Measurements from ENCODE around the gene FOXO3.
"Not testable (repeated sequence)": the region's sequence is repeated elsewhere in the genome, so short reads cannot be mapped to it uniquely, and the experiment has no call there.

The FOXO3 gene

DNA sequence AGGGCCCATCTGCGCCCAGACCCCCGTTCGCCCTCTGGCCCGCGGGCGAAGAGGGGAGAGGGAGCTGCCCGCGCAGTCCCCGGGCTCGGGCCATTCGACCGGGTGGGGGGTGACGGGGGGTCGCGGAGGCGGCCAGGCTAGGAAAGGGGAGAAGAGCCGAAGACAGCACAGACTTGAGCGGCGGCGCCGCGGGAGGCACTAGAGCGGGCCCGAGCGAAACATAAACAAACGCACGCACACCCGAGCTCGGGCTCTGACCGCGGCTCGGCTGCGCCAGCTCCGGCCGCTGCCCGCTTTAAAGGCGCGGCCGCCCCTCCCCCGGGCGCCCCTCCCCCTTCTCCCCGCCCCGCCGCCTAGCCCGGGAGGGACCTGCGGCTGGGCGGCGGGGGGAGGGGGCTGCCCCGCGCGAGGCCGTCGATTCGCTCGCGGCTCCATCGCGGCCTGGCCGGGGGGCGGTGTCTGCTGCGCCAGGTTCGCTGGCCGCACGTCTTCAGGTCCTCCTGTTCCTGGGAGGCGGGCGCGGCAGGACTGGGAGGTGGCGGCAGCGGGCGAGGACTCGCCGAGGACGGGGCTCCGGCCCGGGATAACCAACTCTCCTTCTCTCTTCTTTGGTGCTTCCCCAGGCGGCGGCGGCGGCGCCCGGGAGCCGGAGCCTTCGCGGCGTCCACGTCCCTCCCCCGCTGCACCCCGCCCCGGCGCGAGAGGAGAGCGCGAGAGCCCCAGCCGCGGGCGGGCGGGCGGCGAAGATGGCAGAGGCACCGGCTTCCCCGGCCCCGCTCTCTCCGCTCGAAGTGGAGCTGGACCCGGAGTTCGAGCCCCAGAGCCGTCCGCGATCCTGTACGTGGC, at the start of gene FOXO3:
Gene FOXO3, plus strand, starts transcription at position 455 of the 846 bp plus-strand sequence. Its CDS starts 292 bp downstream, at position 747.
- peak; percentile 72 for DNase-seq

DNA sequence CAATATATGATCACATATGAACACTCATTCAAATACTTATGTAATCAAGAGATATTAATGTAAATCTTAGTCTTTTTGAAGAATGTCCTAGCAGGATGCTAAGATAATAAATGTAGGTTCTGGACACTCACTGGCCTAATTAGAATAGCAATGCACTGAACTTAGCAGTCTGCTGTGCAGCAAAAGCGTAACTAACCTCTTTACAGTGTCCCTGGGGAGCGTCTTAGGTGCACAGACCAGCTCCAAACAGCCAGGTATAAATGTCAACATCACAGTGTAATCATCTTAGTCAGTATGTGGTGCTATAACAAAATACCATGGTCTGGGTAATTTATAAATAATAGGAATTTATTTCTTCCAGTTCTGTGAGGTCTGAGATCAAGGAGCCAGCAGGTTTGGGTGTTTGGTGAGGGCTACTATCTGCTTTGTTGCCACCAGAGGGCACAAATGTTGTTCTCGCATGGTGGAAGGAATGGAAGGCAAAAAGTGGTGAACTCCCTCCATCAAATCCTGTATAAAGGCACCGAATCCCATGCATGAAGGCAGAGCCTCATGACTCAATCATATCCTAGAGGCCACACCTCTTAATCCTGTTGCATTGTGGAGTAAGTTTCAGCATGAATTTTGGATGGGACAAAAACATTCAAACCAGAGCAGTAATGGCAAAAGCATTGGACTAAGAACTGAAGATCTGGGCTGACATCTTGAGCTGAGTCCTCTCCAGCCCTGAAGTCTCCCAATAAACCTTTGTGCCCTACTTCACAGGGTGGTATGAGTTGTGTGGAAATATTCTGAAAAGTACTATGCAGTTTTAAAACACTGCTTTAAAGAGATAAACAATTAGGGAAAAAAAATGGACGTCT, 41.8 kb upstream of the FOXO3 start:
- no peak for DNase-seq

DNA sequence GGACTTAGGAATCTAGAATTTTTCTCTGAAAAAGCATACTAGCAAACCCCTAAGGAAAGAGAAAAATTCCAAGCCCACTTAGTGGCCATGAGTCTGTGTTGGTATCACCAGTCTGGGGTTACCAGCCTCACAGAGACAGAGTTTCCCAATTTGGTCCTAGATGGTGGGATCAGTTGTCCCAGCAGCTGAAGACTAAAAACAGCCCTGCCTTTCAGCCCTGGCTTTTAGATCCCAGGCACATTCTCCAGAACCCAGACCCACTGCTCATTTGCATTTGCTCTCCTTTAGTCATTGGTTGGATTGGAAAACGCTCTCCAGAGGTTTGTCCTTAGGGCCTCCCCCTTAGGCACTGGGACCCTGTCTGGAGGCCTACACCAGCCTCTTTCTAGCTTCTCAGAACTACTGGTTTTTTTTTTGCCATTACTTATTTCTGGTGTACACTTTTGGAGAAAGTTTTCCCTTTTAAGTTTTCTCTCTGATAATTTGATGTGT, 39.1 kb upstream of the FOXO3 start:
- DNase-seq: no peak

DNA sequence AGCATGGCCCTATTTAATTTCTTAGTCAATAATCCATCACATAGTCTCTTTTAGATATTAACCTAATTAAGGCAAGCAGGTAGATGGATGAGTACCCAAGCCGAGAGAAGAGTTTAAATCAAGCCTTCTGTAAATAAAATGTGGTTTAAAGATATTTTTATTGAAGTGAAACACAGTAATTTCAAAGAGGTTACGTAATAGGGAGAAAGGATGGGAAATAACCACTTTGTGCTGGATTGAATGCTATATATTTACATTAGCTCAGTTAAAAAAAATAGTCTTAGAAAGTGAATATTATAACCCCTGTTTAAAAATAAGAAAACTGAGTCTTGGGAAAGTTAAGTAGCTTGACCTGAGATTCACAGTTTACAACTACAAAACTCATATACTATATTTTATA, 37.0 kb upstream of the FOXO3 start:
- no peak for DNase-seq

DNA sequence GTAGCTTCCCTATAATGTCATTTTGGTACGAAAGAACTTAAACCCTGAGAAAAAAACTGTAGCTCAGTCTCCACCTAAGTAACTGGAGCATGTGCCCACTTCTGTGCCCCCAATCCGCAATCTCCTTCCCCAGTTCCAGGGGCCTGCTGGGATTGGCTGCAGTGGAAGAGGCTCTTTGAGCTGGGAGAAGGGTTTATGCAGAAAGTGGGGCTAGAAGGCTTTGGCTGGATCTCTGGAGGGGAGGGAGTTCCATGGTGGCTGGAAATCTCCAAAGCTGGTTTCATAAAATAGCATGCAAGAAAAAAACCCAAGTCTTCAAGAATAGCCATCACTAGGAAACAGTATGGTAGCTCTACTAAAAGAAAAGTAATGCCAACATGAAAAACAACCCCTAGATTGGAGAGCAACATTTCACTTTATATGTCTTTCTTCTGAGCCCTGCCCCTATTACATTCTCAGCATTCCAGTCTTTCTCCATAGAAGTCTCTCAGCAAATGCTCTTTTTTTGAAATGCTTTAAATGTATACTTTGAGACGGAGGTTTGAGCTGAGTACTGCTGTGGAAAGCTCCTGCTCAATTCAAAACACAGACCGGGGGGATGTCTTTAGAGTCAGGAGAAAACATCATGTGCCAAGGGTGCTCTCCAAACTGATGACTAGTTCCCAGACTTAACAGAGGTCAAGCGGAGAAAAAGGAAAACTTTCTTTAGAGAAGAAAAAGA, 36.0 kb upstream of the FOXO3 start:
- no peak for DNase-seq

DNA sequence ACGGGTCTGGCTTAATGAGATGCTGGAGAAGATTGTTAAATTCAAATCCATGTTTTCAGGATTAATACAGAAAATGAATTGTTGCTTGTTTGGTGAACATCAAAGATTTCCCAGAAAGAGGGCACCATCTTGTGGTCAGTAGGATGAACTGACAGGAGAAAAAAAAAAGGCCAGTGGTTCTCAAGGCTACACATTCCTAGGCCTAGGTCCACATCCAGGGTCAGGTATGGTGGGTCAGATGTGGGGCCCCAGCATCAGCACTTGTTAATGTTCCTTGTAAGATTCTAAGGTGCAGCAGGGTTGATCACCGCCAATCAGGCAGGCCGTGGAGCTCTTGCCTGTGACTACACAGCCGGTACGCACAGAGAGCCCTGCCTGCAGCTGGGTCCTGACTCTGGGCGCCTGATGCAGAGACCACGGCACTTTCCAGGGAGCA, 34.0 kb upstream of the FOXO3 start:
- no peak for DNase-seq

DNA sequence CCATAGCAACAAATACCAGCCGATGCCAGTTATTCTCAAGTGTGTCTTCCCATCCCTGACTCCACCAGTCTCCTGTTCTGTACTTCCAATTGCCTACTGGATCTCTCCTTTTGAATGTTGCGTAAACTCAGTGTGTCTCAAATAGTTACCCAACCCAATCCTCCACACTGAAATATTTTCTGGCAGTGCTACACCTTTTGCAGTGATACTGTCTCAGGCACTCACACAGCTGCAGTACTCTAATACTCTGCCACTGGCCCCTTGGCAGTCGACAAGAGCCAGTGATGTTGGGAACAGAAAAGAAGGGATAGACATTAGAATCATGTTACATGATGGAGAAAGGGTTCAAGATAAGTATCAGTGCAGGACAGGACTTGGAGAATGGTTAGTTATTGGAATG, 31.8 kb upstream of the FOXO3 start:
- DNase-seq: no peak

DNA sequence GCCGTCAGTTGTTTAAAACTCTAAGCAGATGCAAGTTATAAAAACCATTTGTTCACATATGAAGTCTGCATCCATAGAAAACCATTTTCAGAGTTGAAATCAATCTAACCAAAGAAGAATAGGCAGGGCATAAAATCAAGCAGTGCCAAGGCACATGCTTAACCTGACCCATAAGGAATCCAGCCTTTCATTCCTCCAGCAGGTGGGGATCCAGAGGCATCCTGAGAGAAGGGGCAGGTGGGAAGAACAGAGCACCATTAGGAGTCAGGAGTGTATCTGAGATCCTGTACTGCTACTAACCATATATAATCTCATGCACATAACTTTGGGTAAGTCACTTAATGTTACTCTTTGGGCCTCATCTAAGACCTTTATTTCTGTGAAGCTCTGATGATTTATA, 29.4 kb upstream of the FOXO3 start:
- DNase-seq: no peak

DNA sequence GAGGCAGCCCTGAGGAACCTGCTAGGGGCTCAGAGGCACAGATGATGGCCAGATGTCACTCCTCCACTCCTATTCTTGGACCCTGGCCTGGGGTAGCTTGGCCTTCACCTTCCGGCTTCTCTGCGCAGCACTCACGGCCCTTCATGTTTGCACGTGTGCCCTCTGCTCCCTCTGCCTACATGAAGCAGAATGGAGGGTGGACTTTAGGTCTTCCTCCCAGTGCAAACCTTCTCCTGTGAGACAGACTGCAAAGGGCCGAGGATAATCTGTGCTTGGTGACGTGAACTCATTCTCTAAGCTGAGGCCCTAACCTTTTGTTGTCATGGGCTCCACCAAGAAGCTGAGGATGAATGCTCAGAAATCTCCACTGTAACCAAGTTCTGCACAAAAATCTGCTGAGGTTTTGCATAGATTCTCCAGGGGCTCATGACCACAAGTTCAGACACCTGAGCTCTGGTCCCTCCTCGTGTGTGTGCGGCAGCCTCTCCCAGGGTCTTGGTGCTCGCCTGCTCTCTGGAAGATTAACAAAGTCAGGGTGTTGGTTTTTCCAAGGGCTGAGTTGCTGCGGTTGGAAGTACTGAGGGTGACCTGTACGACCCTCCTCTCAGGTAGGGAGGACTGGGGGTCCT, 25.5 kb upstream of the FOXO3 start:
- DNase-seq: no peak

DNA sequence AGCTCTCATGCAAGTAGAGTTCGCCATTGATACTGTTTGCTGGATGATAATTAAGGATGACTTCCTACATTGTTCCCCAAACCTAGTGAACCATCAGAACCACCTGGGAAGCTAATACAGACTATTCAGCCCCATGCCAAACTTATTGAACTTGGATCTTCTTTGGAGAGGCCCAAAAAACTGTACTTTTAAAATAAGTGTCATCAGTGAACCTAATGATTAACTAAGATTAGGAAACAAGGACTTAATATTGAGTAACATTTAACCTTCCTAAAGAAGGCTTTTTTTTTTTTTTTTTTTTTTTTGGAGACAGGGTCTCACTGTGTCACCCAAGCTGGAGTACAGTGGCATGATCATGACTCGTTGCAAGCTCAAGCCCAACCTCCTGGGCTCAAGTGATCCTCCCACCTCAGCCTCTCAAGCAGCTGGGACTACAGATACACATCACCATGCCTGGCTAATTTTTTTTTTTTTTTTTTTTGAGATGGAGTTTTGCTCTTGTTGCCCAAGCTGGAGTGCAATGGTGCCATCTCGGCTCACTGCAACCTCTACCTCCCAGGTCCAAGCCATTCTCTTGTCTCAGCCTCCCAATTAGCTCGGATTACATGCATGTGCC, 24.7 kb upstream of the FOXO3 start:
- DNase-seq: not testable (repeated sequence)

DNA sequence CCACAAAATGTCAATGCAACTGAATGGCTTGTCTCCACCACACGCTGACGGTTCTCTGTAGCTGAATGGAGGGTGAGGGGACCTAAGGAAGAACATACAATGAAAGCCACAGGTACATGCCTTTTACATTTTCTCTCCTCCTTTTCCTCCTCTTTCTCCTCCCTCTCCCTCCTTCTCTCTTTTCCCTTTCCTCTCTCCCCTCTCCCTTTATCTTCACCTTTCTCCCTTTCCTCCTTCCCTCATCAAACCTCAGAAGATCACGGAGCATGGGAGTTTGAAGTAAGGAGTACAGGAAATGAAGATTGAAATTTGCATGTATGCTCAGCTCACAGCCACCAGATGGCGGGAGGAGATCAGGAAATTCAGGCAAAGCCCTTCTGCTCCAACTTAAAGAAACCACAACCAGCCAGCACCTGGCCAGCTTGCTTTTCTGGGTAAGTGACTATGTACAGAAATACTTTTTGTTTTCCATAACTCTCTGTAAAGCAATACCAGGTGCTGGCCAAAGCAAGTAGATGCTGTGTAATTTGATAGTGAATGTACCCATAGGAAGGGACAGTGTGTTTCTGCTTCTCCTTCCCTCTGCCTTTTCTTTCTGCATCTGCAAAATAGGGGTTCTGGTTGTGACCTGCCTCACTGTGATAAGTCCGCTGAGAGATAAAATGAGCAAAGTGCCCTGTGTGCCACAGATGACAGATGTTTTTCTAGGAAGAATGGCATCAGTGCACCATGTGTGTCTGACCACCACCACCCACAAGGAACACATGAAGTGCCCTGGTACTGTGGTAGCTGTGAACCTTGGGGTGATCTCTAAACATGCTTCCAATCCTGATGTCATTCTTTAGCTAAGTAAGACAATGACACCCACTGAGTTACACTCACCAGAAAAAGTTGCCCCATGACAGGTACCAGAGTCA, 18.6 kb upstream of the FOXO3 start:
- peak; percentile 82 for DNase-seq

DNA sequence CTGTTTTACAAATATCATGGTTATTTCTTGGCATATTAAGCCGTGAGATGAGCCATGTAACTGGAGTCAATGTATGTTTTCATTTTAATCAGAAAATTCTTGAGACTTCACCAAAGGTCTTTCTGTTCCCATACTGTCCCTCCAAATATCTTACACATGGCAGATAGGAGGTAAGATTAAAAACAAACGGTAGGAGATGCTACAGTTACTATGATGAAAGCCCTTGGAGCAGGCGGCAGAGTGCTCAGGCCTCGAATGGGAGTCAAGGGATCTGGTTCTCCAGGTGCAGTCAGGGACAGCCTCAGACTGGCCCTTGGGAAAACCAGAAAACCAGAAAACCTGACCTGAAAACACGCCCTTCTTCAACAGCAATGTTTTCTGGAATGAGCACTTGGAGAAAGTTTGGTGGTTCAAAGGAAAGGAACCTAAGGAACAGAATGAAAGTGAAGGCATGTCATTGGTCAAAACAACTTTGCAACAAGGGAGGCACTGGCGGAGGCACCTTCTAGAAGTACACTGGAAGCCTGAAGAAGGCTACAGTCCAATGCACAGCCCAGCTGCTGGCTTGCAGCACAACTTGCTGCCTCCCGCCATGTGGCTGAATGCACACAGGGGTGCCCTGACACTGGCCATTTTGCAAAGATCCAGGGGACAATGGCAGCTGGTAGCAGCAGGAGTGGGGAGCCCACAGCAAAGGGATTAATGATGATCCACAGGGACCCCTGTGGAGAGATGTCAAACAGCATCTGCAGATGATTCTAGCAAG, 17.4 kb upstream of the FOXO3 start:
- no peak for DNase-seq

DNA sequence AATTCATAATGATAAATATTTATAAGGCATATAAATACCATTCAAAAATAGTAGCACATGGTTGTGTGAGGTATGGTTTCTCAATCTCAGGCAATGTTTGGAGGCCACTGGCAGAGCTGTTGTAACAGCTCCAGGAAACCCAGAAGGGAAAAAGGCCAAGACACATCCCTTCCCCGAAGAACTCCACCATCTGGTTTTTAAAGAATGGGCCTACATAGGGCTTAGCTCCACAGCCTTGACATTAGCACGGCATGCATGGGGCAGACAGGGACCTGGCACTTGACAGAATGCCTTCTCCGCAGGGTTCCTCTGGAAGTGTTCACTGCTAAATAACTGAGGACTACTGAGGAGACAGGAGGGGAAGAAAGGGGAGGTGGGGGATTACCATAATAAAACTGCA, 16.1 kb upstream of the FOXO3 start:
- DNase-seq: no peak

DNA sequence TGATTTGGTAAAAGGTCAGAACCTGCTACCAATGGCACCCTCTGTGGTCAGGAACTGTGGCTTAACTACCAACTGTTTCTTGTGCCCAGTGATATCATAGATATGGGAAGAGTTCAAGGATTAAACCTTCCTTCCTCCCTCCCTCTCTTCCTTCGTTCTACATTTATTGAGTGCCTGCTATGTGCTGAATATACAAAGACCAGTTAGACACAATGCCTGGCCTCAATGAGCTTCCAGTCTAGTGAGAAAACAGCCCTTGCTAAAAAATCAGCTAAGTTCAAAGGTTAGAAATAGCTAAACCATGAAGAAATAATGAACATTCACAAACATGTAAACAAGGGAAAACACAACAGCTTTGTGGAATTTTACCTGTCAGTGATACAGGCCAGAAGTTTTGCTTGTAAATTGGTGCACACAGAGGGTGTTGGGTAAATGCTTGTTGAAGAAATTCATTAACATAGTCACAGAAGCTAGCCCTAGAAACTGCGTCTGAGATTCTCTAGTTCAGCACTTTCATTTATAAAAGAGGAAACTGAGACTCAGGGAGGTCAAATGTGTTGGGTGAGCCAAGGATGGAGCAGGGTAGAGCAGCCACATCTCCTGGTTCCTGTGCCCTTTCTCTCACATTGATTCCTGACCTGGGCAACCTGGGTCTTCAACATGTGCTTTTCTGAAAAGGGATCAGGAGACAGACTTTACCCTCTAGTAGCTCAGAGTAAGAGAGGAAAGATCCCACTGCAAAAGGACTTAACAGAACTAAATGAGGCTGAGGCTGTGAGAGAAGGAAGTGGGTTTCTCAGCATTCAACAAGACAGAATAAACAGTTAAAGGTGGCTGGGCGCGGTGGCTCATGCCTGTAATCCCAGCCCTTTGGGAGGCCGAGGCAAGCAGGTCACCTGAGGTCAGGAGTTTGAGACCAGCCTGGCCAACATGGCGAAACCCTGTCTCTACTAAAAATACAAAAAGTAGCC, 14.4 kb upstream of the FOXO3 start:
- DNase-seq: no peak

DNA sequence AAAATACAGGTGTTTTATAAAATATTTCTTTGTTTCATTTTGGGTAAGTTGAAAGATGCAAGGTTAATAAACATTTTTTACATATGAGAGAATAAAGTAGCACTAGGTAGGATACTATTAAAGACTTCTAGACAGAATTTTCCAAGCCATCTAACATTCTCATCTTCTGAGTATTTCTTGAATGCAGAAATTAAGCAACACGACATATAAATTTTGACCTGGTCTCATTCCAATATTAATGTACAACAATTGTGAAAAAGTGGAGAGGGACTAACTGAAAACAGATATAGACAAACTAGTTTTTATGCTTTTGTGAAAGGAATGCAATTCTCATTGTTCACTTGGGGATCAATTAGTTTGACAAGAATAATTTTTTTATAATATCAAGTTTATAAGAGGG, 11.5 kb upstream of the FOXO3 start:
- no peak for DNase-seq

DNA sequence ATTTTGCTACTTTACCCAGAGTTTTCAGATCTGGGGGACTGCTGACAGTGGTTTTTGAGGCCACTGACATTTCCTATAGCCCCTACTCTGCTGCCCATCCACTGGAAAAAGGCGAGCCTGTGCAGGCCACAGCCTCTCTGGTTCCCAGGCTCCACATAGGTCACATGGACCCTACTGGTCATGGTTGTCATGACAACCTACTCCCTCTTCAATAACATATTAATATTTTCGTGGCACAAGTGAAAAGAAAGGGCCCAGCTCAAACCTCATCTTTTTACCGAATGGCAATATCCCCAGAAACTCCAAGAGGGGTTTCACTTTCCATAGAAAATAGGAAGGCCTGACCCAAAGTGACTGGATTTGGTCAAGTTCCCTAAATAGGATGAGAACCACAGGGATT, 11.0 kb upstream of the FOXO3 start:
- DNase-seq: no peak

DNA sequence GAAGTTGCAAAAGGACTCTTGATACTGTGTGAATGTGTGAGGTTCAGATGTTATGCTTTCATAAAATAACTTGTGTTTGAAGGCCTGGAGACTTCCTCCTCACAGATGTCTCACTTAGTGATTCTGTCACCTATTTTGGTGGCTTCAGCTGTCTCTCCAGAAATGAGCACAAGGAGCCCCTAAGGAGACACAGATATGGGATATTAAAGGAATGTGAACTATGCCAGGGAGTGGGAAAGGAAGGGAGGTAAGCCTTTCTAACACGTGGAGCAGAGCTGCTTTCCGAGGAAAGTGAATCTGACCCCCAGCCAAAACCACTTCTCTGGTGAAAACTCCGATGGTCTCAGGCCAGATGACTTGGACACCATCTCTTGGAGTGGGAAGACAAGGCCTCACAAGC, 10.5 kb upstream of the FOXO3 start:
- no peak for DNase-seq

DNA sequence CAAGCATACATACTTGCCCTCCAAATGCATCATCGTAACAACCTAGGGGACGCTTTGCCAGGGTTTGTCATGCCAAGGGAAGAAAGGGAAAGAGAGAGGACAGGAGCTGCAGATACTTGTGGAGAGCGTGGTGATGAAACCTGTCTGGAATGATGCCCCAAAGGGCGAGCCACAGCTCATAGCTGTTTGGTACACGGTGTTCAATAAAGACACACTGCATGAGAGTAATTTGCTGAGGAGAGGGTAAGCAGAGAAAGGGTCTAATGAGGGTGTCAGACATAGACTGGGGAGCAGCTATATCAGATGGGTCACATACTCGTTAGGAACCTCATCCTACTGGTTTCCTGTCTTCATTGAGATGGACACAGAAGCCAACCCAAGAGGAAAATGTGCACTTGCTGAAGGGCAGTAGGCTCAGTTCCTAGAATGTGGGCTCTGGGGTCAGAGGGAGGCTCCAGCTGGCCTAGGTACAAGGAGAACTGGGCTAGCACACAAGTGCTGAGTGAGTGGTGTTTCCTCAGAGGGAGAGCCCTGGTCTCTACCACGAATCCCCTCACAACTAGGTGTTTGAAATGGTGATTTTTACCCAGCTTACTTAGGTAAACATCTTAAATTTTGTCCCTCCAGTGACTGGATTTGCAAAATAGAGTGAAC, 5.2 kb upstream of the FOXO3 start:
- DNase-seq: no peak

All from CD4-positive, alpha-beta T cell treated with Interleukin-17A for 4 hours (primary cell).